T follicular helper cell (primary cell): Measurements from ENCODE around the gene ITPR2.

Experiments used
- DNase-seq: peaks from one replicate; pipeline ENCODE4 v3.0.0-alpha.2; 2020; ENCODE audit warnings: low read depth

Gene ITPR2

GRCh38 chr12:26821212-26821701, 11.7 kb downstream of the ITPR2 start:
- DNase-seq = no peak

DNA sequence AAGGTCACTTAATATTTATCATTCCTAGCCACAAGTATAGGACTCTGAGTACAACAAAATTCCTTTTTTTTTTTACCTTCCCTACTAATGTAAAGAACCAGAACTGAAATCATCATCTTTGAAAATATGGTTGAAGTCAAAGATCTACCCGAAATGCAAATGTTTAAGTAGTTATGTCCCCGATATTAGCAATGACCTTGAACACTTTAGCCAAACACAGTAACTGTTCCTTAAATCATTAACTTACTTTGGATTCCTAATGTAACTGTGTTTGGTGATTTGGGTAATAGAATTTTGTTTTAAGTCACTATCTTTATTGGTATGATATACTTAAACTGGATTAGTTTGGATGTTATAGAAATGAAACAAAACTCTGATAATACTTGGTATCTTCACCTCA, 14.4 kb downstream of the ITPR2 start:
- DNase-seq = no peak

DNA sequence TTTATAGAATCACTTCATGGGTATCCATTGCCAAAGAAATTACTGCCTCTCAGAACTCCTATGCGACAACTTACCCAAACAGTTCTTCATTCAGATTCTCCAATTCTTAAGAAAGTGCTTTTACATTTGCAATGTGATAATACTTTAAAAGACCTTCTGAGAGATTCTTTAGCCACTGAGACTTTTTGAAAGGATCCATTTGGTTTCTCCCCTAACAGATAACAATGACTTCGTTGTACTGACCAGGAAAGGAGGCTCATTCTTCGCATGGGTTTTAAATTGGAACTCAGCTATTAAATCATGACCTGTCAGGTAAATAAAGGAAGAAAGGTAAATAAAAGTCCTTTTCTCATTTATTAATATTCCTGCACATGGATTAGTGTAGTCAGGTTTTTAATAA, 14.8 kb downstream of the ITPR2 start:
- DNase-seq = no peak

DNA sequence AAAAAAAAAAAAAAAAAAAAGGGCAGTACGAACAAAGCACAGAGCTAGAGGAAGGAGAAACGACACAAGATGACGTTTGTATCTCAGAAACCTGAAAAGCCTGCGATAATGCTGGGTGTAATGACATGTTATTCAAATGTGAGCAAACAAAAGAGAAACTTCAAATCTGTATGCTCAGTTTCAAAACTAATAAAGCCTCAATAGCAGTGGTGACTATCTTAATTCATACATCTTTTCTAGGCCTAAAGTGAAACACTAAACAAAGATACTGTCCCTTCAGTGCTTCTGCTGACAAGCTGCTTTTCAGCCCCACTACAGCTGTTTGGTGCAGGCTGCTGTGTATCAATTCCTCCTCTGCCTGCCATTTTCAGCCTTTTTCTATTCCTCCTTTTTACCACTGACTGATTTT, 15.8 kb downstream of the ITPR2 start:
- DNase-seq = no peak

GRCh38 chr12:26813812-26814211, 19.2 kb downstream of the ITPR2 start:
- no peak for DNase-seq

- no peak for DNase-seq
Observed at GRCh38 chr12:26810330-26810729, 22.7 kb downstream of the ITPR2 start.

GRCh38 chr12:26809611-26810285, 23.2 kb downstream of the ITPR2 start:
- no peak for DNase-seq

- no peak for DNase-seq
Observed at GRCh38 chr12:26808766-26809476, 24.1 kb downstream of the ITPR2 start.

GRCh38 chr12:26807292-26807691, 25.7 kb downstream of the ITPR2 start:
- DNase-seq = no peak

DNA sequence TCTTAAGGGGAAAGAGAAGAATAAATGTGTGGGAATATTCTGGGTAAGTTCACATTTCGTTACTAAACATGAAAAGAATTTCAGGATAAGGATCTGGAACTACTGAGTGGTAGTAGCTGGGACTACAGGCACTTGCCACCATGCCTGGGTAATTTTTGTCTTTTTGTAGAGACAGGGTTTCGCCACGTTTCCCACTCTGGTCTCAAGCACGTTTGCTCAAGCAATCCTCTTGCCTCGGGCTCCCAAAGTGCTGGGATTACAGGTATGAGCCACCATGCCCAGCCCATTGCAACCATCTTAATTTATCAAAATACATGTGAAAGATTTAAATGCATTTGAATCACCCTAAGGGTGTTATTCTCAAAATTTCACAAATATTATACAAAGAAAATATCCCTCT, 26.4 kb downstream of the ITPR2 start:
- no peak for DNase-seq

DNA sequence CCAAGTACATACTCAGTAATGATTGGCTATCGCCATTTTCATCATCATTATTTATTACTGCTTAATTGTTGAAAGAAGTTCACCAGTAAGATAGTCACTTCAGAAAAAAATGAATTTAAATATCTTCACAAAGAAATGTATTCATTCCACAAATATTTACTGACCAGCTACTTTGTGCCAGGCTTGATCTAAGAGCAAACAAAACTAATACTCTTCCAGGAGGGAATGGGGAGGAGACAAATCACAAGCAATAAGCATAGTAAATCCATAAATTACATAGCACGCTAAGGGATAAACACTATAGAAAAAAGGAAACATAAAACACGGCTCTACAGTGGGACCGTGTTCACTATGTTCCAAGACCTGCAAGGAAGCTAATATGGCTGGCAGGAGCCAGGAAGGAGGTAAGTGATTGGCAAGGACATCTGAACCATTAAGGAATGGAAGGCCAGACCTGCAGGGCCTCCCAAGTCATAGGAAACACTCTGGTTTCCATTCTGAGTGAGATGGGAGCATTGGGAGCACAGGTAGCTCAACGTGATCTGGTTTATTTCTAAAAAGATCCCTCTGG, 27.5 kb downstream of the ITPR2 start:
- no peak for DNase-seq

GRCh38 chr12:26803552-26803951, 29.4 kb downstream of the ITPR2 start:
- no peak for DNase-seq

GRCh38 chr12:26801486-26801885, 31.5 kb downstream of the ITPR2 start:
- no peak for DNase-seq

DNA sequence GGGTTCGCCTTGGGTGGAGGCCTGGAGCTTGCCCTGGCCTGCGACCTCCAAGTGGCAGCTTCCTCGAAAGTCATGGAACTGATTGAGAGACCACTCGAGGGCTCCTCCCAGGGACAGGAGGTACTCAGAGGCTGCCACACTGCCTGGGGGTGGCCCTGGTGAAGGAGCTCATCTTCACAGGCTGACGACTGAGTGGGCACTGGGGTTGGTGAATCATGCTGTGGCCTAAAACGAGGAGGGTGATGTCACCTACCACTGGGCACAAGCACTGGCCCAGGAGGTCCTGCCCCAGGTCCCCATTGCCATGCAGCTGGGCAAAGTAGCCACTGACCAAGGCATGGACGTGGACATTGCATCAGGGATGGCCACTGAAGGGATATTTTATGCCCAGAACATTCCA, 32.1 kb downstream of the ITPR2 start:
- DNase-seq = no peak

DNA sequence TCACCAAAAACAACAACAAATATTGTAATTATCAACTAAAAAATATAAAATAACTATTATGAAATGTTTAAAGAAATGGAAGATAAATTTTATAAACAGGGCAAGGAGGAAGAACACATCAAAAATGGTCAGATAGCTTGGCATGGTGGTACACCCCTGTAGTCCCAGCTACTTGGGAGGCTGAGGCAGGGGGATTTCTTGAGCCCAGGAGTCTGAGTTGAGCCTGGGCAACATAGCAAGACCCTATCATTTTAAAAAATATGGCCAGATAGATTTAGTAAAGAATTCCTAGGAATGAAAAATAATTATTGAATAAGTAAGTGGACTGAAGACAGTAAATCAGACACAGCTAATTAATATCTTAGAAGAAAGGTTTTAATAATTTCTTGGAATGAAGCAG, 32.6 kb downstream of the ITPR2 start:
- DNase-seq = no peak

DNA sequence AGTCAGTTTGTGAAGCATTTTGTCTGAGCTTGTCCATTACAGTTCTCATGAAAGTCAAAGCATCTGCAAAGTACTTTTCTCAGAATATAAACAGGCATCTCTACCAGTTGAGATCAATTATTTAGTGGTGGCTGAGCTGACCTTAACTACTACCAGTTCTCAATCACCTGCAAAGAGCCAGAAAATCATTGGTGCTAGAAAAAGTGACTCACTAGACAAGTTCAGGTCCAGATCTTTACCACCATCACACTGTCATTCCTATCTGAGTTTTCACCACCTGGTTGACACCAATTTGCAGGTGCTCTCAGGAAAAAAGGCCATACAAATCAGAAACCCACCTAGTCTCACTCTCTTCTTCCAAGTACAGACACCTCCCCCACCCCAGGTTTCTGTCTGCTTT, 33.3 kb downstream of the ITPR2 start:
- no peak for DNase-seq

GRCh38 chr12:26798640-26799039, 34.4 kb downstream of the ITPR2 start:
- DNase-seq = no peak

- no peak for DNase-seq
Observed at GRCh38 chr12:26798023-26798422, 35.0 kb downstream of the ITPR2 start.

GRCh38 chr12:26795910-26796309, 37.1 kb downstream of the ITPR2 start:
- DNase-seq = no peak

DNA sequence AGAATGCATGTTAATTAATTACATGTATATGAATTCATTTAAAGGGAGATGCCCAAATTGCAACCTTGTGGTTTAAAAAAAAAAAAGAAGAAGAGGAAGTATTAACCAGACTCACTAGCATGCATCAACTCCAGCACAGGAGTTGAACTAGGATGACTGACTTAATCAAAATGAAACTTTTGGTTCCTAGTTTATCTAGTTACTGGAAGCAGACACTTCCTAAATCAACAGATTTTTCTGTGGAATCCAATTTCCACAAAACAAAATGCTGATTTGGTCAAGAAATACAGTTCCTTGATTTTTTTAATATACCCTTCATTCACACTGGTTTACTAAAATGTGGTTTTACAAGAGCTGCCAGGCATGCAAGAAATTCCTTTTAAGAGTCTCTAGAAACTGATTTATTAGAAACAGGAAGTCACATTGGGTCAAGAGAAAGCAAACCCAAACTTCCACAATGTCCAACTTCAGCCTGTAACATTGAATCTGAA, 41.6 kb downstream of the ITPR2 start:
- DNase-seq = no peak

DNA sequence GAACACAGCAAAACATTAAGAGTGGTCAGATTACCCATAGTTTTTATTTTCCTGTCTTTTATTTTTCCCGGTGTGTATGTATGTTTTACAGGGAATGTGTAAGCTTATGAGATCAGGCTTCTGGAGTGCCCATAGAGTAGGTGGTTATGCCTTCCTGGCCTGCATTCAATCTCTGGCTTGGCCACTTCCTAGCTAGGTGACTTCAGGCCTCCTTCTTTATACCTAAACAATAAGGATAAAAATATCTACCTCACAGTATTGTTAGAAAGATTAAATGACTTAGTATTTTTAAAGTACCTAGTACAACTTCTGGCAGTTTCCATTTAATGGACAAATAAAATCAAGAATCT, 42.4 kb downstream of the ITPR2 start:
- DNase-seq = no peak

GRCh38 chr12:26789731-26790644, 43.0 kb downstream of the ITPR2 start:
- no peak for DNase-seq
